GM19239 (cell line): ENCODE data around the gene GARNL3.
A peak's percentile ranks its signal among the peaks of the same experiment; 100 is the strongest.

Experiments
- DNase-seq: peaks from one replicate; pipeline ENCODE4 v3.0.0; 2011; ENCODE audit warnings: low spot score; ENCODE audit not compliant: insufficient read length
- FAIRE-seq: peaks from 2 replicates; lab custom pipeline; 2011; peaks lifted over from hg19 to GRCh38; lab: Jason Lieb, UNC

GARNL3 gene, protein sequence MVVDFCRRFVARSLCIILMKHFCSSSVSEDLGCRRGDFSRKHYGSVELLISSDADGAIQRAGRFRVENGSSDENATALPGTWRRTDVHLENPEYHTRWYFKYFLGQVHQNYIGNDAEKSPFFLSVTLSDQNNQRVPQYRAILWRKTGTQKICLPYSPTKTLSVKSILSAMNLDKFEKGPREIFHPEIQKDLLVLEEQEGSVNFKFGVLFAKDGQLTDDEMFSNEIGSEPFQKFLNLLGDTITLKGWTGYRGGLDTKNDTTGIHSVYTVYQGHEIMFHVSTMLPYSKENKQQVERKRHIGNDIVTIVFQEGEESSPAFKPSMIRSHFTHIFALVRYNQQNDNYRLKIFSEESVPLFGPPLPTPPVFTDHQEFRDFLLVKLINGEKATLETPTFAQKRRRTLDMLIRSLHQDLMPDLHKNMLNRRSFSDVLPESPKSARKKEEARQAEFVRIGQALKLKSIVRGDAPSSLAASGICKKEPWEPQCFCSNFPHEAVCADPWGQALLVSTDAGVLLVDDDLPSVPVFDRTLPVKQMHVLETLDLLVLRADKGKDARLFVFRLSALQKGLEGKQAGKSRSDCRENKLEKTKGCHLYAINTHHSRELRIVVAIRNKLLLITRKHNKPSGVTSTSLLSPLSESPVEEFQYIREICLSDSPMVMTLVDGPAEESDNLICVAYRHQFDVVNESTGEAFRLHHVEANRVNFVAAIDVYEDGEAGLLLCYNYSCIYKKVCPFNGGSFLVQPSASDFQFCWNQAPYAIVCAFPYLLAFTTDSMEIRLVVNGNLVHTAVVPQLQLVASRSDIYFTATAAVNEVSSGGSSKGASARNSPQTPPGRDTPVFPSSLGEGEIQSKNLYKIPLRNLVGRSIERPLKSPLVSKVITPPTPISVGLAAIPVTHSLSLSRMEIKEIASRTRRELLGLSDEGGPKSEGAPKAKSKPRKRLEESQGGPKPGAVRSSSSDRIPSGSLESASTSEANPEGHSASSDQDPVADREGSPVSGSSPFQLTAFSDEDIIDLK

DNA sequence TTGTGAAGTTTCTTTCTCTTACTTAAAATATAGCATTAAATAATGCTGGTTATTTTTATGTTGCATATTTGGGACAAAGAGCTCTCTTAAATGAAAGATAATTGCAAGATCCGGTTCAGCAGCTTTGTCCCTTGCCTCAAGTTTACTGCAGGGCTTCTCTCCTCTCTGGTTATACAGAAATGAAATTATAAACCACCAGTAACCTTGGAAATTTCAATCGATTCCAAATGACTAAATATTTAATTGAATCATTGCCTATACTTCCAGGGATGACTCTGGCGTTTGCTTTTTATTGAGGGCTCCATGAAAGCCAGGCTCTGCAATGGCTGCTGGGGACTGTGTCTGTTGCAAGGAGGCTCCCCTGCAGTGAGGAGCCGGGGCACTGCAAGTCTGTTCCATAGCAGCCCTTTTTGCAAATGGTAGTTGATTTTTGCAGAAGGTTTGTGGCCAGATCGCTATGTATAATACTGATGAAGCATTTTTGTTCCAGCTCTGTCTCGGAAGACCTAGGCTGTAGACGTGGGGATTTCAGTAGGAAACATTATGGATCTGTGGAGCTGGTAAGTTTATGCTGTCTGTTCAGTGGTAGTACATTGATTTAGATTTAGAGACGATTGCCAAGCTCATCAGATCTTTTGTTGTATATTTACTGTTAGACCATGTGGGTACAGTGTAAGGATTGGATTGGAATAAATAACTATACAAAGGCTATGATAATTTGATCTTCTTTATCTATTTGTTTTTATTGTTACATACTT, at the start of gene GARNL3:
GARNL3 (plus strand) TSS at position 313 of the 758 bp plus-strand sequence; CDS start at position 417, 104 bp downstream.
- DNase-seq, result no peak
- FAIRE-seq, result no peak

DNA sequence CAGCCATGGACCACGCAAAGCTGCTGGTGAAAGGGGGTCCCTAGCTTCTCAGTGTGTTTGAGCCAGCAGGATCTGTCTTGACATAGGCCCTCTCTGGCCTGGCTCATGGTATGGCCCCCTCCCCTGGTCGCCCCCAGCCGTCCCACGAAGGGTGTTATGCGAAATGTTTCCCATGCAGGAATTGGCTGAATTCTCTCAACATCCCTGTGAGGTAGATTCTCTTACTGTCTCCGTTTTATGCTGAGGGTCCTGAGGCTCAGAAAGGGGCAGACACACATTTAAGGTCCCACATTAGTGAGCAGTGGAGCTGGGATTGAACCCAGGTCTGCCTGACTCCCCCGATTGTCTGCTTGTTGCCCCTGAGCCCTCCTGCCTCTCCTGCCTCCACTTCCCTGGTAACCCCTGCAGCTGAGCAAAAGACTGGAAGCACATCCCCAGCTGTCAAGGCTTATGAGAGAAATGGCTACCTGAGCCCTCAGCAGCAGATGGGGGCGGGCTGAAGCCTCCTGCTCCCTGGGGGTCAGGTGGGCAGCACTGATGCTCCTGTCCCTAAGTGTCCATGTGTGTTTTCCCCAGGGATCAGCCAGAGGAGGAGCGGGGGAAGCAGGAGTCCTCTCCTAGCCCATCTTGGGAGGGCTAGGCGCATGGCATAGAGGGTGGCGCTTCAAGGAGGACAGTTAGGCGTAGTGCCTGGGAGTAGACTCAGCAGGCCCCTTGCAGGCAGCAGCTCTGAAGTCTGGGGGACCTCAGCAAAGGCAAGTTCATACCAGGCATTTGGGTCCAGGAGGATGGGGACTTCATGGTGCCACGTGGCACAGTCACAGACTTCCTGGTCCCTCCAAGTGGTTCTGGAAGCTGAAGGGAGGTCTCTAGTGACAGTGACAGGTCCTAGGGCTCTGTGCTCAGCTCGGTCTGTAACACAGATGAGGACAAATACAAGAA, 49.0 kb upstream of the GARNL3 start:
- FAIRE-seq, result no peak

DNA sequence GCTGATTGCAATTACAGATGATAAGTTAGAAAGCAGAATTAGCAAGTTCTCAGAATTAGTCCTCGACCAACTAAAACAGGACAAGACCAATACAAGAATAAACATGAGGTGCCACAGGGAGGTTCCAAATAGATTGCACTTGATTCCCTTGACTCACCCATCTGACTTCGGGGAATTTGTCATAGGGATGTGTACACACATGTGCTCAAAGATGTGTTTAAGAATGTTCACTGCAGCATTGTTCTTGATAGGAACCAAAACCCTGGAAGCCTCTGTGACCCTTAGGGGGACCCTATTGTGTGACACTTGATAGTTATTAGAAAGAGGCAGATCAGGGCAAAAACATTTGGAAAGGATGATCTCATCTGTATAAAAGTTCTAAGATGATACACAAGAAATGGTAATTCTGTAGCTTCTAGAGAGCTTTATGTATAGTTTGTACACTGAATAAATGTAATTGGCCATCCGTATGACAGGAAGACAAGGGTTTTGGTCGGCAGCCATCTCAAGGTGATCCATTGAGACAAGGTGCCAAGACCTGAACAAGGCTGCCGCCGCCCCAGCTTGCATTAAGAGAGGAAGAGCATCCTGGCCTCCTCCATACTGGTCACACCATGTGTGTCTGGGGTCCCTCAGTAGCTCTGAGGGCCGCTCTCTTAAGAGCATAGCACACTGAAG, 48.2 kb upstream of the GARNL3 start:
- FAIRE-seq (no peak), DNase-seq (no peak)

More for the DNA sequence above, 49.0 kb upstream of the GARNL3 start:
- no peak for DNase-seq

DNA sequence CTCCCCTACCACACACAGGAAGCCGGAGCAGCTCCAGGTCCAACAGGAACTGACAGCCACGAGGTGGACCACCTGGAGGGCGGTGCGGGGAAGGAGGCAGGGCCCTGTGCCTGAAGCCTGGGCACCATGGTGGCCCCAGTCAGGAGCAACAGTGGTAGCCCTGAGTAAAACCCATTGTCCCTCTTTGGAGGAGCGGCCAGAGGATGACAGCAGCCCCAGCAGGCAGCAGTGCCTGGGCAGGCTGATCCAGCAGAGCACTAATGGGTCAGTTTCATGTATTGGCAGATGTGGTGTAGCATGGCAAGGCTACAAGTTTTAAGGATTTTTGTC, 47.7 kb upstream of the GARNL3 start:
- FAIRE-seq (no peak), DNase-seq (no peak)

DNA sequence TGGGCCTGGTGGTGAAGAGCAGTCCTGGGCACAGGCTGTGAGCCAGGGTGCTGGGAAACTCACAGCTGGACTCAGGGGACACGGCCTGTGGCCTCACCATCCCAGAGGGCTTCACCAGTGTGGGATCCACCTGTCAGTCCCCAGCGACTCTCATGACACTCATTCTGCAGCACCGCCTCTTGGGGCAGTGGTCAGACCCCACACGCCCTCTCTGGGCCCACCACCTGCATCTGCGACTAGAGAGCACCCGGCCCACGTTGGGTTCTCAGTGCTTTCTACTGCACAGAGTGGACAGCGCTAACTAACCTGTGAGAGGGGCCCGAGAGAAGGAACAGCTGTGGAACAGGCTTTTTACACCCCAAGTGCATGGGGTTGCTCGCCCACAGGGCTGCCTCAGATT, 45.8 kb upstream of the GARNL3 start:
- no peak for FAIRE-seq

DNA sequence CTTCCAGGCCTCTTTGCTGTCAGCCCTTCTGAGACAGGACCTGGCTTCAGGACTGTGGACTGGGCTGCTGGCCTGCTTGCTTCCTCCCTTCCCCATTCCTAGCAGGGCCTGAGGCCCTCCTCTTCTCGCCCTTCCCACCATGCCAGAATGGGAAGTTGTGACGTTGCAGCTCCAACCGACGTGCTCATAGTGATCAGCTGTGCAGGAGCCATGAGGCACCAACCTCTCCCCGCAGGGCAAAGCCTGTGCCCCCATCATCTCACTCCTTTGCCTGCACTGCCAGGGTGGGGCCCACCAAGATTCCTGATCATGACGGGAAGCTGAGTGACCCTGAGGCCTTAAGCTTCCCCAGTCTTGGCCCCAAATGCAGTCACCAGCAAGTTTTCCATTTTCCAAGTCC, 45.1 kb upstream of the GARNL3 start:
- no peak for FAIRE-seq

More for the DNA sequence above, 45.8 kb upstream of the GARNL3 start:
- DNase-seq, result no peak

DNA sequence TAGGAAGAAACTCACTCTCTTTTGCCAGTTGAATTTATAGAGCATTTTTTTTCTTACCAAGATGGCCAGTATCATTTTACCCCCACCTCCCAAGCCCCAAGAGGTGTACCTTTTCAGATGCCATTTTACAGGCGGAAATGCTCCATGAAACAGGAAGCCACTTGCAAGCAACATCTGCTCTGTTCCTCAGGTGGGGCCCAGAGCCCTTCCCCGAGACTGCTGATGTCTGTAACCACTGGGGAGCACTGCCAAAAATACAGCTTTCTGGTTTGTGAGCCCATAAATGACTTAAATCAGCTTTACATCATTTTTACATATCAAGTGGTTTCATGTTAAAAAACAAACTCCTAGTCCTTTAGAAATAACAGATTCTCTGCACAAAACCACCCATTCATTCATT, 42.9 kb upstream of the GARNL3 start:
- FAIRE-seq, result peak; percentile 39
- no peak for DNase-seq

More for the DNA sequence above, 45.1 kb upstream of the GARNL3 start:
- no peak for DNase-seq

DNA sequence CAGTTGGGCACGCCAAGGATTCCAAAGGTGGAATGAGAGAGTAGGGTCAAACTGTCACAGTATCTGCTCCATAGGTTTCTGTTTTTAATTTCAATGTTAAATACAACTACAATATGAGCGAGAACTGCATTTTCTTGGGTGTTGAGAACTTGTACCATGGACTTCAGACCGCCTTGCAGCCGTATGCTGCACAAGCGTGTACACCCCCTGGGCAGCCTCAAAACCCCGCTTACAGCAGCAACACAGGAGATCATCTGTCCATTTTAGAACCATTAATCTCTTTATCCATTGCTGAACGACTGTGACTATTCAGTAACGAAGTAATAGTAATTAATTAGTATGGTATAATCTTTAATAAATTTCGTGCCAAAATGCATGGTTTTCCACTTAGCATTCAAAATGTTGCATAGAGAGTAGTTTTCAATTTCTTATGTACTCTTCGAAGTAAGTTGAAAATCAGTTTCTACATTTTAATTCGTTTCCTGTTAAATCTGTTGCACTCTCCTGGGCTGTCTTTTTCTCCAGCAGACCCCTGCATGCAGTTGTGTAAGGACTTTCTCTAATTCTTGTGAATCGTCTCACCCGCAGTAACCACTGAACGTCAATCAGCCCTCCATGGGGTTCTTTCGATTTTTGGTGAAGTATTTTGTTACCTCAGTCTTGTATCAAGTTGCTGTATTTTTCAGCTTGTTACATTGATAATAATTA, 42.0 kb upstream of the GARNL3 start:
- no peak for FAIRE-seq
- no peak for DNase-seq

DNA sequence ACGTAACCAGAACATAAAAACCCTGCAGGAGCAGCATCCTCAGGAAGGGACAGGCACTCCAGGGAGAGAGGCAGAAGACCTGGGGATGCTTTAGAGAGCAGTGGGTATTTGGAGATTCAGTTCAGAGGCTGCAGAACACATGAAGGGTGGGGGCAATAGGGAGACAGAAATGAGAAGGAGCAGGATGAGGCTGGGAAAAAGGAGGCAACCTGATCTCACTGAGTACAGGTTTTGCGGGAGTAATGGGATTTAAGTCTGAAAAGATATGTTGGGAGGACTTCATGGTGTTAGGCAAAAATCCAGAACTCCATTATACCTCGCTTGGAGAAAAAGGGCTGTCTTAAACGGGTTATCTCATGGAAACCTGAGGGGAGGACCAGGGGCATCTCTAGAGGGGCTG, 41.3 kb upstream of the GARNL3 start:
- DNase-seq (no peak), FAIRE-seq (no peak)

DNA sequence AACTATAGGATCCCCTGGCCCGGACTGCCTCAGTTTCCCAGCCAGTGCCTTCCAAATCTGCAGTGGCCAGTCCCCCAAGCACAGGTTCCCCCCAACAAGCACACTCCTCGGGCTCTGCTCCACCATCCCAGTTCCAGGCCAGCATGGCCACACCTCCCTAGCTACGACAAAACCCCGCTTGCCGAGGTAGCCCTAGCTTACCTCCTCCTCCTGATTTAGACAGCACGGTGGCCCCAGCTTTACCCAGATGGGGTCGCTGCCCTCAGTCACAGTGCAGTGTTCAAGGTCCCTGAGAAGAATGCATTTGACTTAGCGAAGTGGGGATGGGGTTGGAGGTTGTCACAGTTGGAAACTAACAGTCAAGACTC, 40.8 kb upstream of the GARNL3 start:
- FAIRE-seq, result no peak
- DNase-seq, result no peak

DNA sequence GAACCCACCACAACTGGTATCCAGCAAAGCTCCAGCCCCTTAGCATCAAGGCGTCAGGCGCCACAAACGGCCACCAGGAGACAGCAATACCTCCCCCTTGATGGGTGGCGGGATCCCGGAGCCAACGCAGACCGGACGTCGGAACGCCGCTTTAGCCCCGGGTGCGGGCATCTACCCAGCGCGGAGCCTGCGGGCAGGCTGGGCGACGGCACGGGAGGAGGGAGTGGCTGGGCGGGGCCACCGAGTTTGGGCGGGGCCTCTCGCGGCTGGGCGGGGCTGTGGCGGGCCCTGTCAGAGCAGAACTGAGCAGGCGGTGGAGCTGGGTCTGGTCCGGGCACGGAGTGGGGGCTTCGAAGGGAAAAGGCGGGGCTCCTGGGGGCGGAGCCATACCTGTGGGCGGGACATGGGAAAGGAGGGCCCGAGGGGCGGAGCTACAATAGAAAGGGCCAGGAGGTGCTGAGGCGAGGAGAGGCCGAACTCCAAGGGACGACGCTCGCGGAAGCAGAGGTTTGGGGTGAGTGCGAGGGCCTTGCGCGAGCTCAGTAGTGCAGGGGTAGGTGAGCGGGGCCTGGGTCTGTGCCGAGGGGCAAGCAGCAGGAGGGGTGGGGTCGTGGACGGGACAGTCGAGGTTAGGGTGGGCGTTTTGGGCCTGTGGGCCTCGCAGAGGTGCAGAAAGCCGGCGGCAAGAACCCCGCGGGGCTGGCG, 40.2 kb upstream of the GARNL3 start:
- DNase-seq (peak; percentile 92), FAIRE-seq (peak; percentile 21)

DNA sequence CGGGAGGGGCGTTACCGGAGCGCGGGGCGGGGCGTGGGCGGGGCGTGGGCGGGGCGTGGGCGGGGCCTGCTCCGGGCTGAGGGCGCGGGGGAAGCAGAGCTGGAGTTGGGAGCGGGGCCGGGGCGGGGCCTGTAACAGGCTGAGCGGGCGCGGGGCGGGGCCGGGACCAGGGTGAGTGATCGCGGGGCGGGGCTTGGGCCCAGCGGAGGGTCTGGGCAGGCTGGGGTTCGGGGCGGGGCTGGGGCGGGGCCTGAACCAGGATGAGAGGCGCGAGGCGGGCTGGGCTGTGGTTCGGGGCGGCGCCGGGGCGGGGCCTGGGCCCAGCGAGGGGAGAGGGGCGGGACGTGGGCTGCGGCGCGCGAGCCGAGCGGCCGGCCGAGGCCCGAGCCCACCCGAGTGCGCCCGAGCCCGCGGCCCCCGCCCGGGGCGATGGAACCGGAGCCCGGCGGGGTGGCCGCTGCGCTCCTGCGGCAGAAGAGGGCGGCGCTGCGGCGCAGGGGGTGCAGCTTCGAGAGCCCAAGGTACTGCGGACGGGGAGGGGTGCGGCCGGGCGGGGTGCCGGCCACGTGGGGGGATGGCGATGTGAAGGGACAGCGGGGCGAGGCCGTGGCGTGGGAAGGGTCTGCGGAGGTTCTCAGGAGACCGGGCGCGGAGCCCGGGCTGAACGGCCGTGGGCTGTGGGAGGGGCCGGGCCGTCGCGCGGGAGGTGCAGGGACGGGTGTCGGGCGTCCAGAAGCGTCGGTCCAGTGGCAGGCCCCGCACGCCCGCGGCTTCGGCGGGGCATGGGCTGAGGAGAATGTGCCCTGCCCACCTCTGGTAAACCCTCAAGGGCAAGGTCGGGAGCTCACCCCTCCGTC, 39.5 kb upstream of the GARNL3 start:
- DNase-seq, result peak; percentile 99
- peak; percentile 62 for FAIRE-seq

DNA sequence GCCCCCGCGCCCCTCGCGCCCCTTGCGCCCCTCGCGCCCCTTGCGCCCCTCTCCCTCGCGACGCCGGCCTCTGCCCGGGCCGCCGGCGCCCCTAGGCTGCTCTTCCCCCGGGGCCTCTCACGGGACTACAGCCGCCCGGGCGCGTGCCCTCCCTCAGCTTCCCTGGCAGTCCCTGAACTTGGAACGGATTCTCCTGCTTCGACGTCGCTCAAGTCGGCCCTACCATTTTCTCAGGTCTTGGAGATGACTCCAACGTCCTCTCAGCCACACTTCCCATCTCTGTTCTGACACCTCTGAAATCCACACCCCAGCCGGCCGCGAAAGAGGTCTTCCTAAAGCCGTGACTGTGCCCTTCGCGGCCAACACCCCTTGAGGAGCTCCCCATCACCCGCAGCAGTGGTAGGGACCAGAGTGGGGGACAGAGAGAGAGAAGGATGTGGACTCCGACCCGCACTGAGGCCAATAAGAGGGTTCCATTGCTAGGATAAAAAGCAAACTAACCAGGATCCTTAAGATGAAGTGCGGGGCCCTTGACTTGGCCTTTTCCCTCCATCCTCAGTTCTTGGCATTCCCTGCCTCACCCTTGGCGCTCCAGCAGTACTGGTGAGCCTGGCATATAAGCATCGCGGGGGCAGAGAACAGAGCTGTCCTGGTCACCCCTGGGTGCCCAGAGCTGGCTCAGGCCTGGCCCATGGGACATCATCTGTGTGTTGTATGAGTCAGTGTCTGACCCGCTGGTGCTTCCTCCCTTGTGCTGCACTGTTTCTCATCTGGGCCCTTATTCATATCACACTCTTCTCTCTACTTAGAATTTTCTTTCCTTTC, 38.6 kb upstream of the GARNL3 start:
- FAIRE-seq (no peak), DNase-seq (no peak)

DNA sequence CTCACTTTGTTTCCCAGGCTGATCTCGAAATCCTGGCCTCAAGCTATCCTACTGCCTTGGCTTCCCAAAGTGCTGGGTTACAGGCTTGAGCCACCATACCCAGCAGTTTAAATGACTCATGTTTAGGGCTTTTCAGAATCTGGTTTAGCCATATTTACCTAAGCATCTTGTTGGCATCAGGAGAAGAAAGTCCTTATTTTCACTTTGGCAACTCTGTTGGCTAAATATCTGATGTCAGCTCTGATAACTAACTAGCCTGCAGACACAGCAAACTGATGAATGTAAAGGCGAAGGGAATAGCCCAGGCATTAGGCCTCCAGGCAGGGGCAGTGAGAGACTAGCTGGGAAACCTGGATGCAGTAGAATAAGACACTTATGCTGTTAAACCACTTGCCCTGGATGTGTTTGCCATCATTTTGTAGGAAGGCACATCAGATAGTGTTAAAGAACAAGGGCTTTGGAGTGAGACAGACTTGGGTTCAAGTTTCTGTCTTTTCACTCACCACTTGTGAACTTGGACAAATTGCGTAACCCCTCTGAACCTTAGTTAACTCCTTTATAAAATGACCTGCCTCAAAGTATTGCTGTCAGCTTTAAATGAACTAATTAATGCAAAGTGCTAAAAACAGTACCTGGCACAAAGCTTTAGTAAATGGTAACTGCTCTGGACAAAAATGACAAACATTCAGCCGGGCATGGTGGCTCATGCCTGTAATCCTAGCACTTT, 34.7 kb upstream of the GARNL3 start:
- DNase-seq (no peak), FAIRE-seq (no peak)

DNA sequence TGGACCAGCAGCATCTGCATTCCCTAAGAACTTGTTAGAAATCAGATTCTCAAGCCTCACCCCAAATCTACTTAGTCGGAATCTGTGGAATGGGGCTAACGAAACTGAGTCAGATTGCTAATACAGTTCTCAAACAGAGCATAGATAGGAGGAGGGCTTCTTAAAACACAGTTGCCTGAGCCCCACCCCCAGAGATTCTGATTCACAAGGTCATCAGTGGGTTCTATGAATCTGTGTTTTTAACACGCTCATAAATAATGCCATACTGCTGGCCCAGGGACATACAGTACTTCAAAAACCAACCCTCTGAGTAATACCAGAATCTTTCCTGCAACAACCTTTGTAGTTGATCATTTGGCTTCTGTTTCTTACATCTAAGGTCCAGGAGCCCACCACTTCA, 32.9 kb upstream of the GARNL3 start:
- FAIRE-seq, result no peak
- no peak for DNase-seq
